HG02973 (cell line): Measurements from ENCODE around the gene GRPEL1.
"Not testable (repeated sequence)": the region's sequence is repeated elsewhere in the genome, so short reads cannot be mapped to it uniquely, and the experiment has no call there.

Experiments used
- ATAC-seq: cut with Tn5 transposase; IDR thresholded peaks from one replicate; pipeline ENCODE4 v1.9.1; 2021; ENCODE audit warnings: moderate library complexity; ENCODE audit not compliant: unreplicated experiment

Gene GRPEL1

GRCh38 chr4:7067452-7068278, at the start of gene GRPEL1:
GRPEL1 (minus strand) TSS chr4:7068064; CDS start chr4:7068032, 32 bp downstream.
- peak; percentile 85 for ATAC-seq

DNA sequence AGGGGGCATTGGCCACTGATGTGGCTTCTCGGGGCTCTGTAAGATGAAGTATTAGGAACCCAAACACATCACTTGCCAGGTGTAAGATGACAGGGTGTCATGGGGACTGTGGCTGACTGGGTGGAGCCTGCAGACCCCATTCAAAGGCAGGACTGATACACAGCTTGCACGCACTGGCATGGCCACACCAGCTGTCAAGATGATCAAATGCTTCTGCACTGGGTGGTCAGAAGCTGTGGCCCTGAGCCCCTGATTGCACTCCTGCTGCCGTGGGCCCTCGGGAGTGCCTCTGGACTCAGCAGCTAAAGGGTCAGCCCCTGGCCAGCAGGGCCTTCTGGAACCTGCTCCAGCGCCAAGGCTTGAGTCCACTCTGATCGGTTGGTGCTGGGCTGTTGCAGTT, 48.8 kb upstream of the GRPEL1 start:
- no peak for ATAC-seq

DNA sequence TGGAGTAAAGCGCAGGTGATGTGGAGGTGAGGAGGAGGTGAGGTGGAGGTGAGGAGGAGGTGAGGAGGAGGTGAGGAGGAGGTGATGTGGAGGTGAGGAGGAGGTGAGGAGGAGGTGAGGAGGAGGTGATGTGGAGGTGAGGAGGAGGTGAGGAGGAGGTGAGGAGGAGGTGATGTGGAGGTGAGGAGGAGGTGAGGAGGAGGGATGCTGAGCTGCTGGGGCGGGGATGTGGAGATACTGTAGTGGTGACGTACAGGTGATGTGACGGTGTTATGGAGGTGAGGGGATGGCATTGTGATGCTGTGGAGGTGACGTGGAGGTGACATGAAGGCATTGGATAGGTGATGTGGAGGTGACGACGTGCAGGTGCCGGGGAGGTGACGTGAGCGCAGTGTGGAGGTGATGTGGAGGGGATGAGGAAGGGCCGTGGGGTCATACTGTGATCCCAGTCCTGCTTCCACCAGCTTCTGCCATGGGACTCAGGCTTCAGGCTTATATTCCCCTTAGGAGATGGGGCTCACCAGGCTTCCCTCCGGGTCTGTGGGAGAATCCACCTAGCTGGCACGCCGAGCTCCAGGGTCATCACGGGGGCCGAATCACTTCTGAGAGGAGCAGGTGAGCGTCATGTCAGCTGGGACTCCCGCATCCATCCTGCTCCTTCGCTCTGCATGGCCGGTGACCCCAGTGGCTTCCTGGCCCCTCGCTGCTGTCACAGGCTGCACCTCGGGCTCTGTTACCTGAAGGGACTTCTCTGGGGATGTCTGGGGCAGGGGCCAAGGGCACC, 47.9 kb upstream of the GRPEL1 start:
- ATAC-seq = no peak

DNA sequence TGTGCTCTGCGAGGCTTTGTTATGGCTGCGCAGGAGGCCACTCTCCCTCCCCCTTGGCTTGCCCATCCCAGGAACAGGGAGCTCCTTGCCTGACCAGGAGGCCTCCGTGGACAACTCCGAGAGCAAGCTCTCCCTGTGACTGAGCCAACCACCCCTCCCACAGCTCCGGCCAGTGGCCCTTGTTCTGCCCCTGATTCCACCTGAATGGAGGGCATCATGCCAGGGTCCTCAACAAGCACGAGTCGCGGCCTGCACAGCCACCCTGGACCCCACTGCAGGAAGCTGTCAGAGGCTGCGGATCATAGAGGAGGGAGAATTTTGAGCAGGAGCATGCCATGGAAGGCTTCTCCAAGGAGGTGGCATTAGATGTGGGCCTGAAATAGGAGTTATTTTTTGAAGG, 44.8 kb upstream of the GRPEL1 start:
- no peak for ATAC-seq

- ATAC-seq = no peak
Measured at GRCh38 chr4:7111441-7111840, 43.6 kb upstream of the GRPEL1 start.

- no peak for ATAC-seq
Measured at GRCh38 chr4:7110546-7110945, 42.7 kb upstream of the GRPEL1 start.

GRCh38 chr4:7109169-7109568, 41.3 kb upstream of the GRPEL1 start:
- ATAC-seq = no peak

DNA sequence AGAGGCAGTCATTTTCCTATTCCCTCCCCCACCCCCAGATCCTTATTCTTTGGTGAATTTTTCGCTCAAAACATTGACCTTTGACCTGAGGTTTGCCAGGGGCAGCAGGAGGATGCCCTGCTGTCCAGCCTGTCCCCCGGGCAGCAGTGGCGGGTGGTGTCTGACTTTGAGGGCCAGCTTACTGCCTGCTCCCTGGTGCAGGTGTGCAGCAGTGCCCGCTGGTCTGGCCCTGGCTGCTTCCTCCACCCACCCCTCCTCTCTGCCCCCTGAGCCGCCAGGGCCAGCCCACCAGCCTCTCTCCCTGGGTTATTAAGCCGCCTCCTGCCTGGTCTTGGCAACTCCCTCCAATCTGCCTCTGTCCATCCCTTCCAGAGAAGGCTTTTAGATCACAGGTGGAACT, 40.8 kb upstream of the GRPEL1 start:
- no peak for ATAC-seq

GRCh38 chr4:7108046-7108625, 40.3 kb upstream of the GRPEL1 start:
- ATAC-seq = no peak

GRCh38 chr4:7107166-7107905, 39.5 kb upstream of the GRPEL1 start:
- ATAC-seq = no peak

DNA sequence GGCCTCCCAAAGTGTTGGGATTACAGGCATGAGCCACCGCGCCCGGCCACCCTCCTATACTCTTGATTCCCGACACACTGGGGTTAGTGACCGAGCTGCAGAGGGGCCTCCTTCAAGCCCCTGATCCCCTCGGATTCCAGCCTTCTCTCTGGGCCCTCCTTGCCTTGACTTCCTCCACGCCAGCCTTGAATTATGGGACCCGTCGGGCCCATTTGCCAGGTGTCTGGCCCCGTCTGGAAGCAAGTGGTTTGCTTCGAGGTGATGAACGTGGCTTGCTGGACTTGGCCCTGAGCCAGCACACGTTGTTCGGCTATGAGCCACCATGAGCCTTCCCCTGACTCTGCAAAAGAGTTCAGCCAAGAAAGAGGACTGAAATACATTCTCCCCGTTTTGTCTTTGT, 37.4 kb upstream of the GRPEL1 start:
- no peak for ATAC-seq

DNA sequence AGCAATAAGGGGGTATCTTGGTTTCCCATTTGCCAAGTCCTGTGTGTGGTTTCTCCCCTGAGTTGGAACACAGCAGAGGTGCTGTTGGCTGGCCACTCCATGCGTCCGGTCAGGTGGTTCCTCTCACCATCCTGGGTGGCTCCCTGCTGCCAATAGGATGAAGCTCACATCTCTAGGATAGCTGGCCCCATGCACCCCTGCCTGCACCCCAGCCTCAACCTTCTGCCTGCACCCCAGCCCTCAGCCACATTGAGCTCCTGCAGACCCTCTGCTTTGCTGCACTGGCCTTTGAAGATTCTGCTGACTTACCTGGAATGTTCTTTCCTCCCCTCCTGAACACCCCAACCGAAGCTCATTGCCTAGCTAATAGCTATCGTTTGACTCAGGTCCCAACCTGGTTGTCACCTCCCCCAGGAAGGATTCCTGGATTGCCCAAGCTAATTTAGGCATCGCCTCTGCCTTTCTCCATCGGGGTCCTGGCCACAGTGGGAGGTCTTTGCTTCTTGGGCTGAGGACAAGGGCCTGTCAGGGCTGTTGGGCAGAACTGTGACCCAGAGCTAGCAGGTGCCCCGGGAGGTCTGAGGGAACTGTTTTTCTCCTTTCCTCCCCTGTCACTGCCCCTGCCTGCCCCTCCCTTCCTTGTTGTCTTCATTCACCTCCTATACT, 36.6 kb upstream of the GRPEL1 start:
- no peak for ATAC-seq

GRCh38 chr4:7103607-7104365, 35.9 kb upstream of the GRPEL1 start:
- ATAC-seq = no peak

DNA sequence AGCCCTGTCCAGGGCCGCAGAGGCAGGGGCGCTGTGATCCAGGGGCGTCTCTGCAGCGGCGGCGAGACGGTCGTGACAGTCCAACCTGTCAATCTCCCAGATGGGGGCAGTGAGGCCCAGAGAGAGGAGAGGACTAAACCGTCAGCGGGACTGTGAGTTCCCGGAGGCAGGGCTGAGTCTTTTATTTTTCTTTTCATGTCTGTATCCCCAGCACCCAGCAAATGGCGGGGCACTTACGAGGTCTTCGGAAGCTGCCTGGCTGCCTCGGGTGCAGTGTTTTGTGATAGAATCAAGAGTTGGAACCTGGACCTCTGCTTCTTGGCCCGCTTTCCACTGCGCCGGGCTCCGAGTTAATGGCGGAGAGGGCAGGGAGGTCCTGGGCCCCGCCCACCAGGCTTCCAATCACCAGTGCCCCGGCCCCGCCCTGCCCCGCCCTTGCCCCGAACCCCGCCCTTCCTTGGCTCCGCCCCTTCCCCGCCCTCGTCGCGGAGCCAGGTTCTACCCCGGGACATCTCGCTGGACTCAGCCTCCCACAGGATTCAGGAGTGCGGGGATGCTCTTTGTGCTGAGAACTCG, 35.3 kb upstream of the GRPEL1 start:
- ATAC-seq = peak; percentile 79

- not testable (repeated sequence) for ATAC-seq
Measured at GRCh38 chr4:7102516-7102909, 34.6 kb upstream of the GRPEL1 start.

- peak; percentile 72 for ATAC-seq
Measured at GRCh38 chr4:7101692-7102515, 34.0 kb upstream of the GRPEL1 start.

GRCh38 chr4:7096236-7096635, 28.4 kb upstream of the GRPEL1 start:
- no peak for ATAC-seq

GRCh38 chr4:7095611-7096155, 27.8 kb upstream of the GRPEL1 start:
- no peak for ATAC-seq
